SK-N-MC (cell line): Measurements from ENCODE around the gene SLX1A.
A peak's percentile ranks its signal among the peaks of the same experiment; 100 is the strongest.

Experiments
- DNase-seq: peaks from one replicate; pipeline ENCODE4 v3.0.0-alpha.2; 2011; ENCODE audit warnings: low read depth, low spot score
- H3K27ac ChIP-seq: fragments of 200-600 bp; sonication (generic); 2 replicates; pipeline ENCODE4 v1.5.1; 2016; ENCODE audit warnings: mixed run types
- H3K36me3 ChIP-seq: fragments of 200-600 bp; sonication (generic); 2 replicates; pipeline ENCODE4 v1.6.1; 2017; ENCODE audit warnings: antibody characterized with exemption, low read length, mixed read lengths; ENCODE audit not compliant: insufficient read depth
- H3K4me3 ChIP-seq: fragments of 200-600 bp; sonication (generic); 2 replicates; pipeline ENCODE4 v1.5.1; 2016
- H3K9ac ChIP-seq: fragments of 200-600 bp; sonication (generic); 2 replicates; pipeline ENCODE4 v1.8.0; 2017; ENCODE audit warnings: mixed run types, mixed read lengths; ENCODE audit not compliant: insufficient read length
- H3K9me3 ChIP-seq: fragments of 200-600 bp; sonication (generic); 2 replicates; pipeline ENCODE4 v1.6.1; 2017; ENCODE audit warnings: low read depth, mild to moderate bottlenecking, antibody characterized with exemption, low read length, moderate library complexity, mixed read lengths
- EZH2 ChIP-seq: fragments of 200-600 bp; sonication (generic); IDR thresholded peaks from one replicate; pipeline ENCODE4 v1.6.1; 2017; ENCODE audit warnings: antibody characterized with exemption
- FOXP2 ChIP-seq: optimal IDR thresholded peaks from 2 replicates; pipeline ENCODE3; 2011; ENCODE audit warnings: mild to moderate bottlenecking, moderate library complexity; ENCODE audit not compliant: insufficient read depth; ENCODE audit errors: extremely low read length, control extremely low read depth
- POLR2AphosphoS5 ChIP-seq: IDR thresholded peaks from 2 replicates; pipeline ENCODE4 v1.6.1; 2012; ENCODE audit warnings: mild to moderate bottlenecking, low read depth, low read length, borderline replicate concordance

SLX1A gene

DNA sequence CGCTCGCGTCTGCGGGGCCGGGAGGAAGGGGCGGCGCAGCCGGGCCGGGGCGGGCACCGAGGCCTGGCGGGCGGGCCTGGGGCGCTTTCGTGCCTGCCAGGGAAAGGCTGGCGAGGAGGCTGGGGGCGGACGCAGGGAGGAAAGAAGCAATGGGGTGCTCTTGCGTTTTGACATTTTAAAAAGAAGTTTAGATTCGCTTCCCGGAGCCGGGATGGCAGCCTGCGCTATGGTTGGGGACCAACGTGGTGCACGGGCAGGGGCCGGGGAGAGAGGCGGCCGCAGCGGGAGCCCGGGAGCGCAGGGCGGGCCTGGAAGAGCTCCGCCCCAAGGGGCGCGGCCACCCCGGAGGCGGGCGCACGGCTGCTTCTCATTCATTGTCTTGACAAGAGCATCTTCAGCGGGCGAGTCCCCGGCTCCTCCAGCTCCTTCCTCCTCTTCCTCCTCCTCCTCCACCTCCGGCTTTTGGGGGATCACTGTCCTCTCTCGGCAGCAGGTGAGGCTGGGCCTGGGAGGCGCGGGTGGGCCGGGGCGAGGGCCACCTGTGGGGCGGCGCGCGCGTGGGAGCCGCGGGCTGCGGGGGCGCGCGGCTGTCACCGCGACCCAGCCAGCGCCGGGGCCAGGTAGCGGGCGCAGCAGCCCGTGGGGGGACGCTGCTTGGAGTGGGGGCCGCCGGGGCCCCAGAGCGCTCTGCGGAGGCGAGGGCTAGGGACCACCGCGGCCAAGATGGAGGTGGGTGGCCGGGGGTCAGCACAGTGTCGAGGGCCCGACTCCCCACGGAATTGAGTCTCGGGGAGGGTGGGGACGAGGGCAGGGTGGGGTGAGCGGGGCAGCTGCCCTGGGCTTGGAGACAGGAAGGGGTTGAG, 10.2 kb upstream of the SLX1A start, which contains the start of gene CORO1A:
Gene CORO1A, plus strand, starts transcription at position 370 of the 863 bp plus-strand sequence. CDS start 1,608 bp downstream, outside the sequence.
- Histone ChIP-seq H3K9ac (peak within 1 kb of the TSS; percentile 46), H3K36me3 (no peaks in the 10 kb centered on the region), H3K27ac (no peak within 1 kb of the TSS), H3K4me3 (peak within 1 kb of the TSS; percentile 88), H3K9me3 (no peaks in the 10 kb centered on the region)
- peak; percentile 24 for DNase-seq
- TF ChIP-seq POLR2AphosphoS5 (peak; percentile 65), EZH2 (no peak), FOXP2 (no peak)

DNA sequence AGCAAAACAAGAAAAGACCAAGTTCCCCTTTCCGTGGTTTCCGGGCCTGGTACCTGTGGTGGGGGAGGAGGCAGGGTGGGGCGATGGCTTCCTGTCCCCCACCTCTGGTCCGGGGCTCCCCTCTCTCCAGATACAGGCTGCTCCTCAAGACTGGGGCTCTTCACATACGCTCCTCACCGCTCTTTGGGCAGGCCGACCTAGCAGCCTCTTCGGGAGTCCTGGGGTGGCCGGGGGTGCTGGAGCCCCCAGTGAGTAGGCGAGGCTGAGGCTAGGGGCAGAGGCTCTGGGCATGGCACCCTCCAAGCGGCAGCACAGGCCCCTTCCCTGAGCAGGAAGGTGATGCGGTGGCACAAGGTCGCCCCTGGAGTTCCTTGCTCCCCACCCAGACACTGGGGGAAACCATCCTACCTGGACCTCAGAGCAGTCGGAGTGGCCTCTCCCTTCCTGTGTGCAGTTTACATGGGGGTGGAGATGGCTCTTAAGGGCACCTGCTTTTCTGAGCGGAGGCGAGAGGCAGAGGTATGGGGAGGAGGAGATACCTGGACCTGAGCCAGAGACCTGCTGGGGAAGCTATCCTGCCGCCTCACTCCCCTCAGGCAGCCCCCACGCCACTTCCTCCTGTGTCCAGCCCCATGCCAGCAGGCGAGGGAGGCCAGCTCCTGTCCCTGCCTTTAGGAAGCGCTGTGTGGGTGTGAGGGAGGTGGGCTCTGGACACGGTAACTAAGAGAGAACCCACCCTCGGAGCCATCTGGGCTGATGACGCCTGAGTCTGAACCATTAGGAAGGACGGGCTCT, 9.4 kb upstream of the SLX1A start:
- H3K27ac ChIP-seq = no peak overlapping the region
- TF ChIP-seq POLR2AphosphoS5 (no peak), EZH2 (no peak), FOXP2 (no peak)
- H3K36me3 ChIP-seq = no peaks in the 10 kb centered on the region
- no peaks in the 10 kb centered on the region for H3K9me3 ChIP-seq
- DNase-seq = no peak
- peak overlapping the region; percentile 88 for H3K4me3 ChIP-seq
- H3K9ac ChIP-seq = no peak overlapping the region

DNA sequence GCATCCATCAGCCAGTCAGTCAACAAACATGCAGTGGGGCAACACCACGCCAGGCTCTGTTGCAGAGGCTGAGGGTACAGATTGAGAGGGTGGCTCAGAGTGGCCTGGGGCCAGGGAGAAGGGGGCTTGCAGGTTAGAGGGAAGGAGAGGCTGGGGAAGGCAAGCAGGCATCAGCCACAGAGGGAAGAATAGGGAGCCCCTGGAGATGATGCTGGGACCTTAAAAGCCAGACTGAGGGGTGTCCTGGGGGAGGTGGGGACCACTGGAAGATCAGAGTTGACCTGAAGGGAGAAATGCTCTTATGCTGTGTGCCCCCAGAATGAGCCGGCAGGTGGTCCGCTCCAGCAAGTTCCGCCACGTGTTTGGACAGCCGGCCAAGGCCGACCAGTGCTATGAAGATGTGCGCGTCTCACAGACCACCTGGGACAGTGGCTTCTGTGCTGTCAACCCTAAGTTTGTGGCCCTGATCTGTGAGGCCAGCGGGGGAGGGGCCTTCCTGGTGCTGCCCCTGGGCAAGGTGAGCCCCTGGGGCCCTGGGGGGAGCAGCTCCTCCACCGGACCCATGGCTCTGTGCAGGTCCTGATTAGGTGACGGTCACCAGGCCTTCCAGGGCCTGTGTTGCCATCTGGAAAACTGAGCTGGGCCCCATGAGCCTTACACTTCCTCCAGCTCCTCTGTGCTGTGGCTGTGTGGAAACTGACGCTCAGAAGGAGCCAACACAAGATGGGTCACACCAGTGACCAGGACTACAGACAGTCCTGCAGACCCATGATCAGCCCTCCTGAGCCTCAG, 8.6 kb upstream of the SLX1A start:
- H3K4me3 ChIP-seq = no peak overlapping the region
- no peak overlapping the region for H3K27ac ChIP-seq
- no peaks in the 10 kb centered on the region for H3K36me3 ChIP-seq
- no peaks in the 10 kb centered on the region for H3K9me3 ChIP-seq
- H3K9ac ChIP-seq = no peak overlapping the region
- DNase-seq = no peak
- no peak for TF ChIP-seq POLR2AphosphoS5
- no peak for TF ChIP-seq EZH2
- TF ChIP-seq FOXP2 = no peak

DNA sequence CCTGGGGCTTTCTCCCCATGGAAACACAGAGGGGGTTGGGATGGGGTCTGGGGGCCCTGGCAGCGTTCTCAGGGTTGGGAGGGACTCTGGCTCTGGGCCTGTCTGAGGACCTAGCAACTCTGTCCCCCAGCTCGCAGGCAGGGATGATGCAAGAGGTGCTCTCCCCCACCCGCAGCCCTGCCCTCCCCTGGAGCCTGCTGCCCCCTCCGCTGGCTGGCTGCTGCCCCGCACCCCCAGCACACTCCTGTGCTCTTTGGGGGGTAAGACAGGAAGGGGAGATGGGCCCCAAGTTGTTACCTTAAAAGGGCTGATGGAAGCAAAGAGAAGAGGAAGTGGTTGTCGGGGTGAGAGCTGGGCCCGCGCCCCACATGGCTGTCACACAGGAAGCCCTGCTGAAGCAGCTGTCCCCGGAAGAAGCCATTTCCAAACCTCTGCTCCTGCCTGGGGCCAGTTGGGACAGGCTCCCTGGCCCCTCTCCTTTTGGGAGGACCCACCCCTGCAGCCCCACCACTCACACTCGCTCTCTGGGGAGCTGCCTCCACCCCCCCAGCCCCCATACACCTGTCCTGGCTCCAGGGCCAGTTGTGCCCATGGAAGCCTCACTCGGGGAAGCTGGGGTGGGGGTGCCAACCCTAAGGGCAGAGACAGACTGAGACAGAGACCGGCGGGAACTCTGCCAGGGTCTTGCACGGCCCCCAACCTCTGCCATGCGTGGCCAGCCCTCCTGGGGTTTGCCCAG, 7.8 kb upstream of the SLX1A start:
- H3K9me3 ChIP-seq = no peaks in the 10 kb centered on the region
- no peaks in the 10 kb centered on the region for H3K36me3 ChIP-seq
- TF ChIP-seq EZH2 (no peak), POLR2AphosphoS5 (no peak), FOXP2 (no peak)
- H3K27ac ChIP-seq = no peak overlapping the region
- DNase-seq = no peak
- H3K4me3 ChIP-seq = no peak overlapping the region
- no peak overlapping the region for H3K9ac ChIP-seq

DNA sequence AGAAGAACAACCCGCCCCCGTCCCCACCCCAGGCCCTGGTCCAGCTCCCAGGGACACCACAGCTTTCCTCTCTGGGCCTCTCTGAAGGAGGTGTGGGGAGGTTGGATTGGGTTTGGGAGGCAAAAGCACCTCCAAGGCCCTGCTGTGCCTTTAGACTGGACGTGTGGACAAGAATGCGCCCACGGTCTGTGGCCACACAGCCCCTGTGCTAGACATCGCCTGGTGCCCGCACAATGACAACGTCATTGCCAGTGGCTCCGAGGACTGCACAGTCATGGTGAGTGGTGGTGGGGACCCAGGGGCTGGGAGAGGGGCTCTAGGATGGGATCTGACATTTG, 7.3 kb upstream of the SLX1A start:
- Histone ChIP-seq H3K4me3 (no peak overlapping the region), H3K27ac (no peak overlapping the region), H3K36me3 (no peaks in the 10 kb centered on the region), H3K9ac (no peak overlapping the region), H3K9me3 (no peaks in the 10 kb centered on the region)
- TF ChIP-seq EZH2 = no peak
- TF ChIP-seq POLR2AphosphoS5 = no peak
- TF ChIP-seq FOXP2 = no peak
- DNase-seq = no peak

DNA sequence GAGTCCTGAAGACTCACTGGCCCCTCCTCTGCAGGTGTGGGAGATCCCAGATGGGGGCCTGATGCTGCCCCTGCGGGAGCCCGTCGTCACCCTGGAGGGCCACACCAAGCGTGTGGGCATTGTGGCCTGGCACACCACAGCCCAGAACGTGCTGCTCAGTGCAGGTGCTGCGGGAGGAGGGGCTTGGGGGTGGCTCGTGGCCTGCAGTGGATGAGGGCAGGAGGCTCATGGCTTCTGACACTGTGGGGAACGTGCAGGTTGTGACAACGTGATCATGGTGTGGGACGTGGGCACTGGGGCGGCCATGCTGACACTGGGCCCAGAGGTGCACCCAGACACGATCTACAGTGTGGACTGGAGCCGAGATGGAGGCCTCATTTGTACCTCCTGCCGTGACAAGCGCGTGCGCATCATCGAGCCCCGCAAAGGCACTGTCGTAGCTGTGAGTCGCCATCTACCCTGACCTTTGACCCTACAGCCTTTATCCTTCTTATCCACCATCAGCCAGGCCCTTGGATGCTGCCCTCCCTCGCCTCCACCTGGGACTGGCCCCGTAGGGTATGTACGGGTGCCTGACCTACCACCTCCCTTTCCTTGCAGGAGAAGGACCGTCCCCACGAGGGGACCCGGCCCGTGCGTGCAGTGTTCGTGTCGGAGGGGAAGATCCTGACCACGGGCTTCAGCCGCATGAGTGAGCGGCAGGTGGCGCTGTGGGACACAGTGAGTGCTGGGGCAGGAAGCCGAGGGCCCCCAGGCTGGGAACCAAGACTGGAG, 6.7 kb upstream of the SLX1A start:
- H3K9me3 ChIP-seq = no peaks in the 10 kb centered on the region
- no peak for DNase-seq
- no peak overlapping the region for H3K4me3 ChIP-seq
- no peak overlapping the region for H3K9ac ChIP-seq
- H3K27ac ChIP-seq = no peak overlapping the region
- TF ChIP-seq EZH2 (no peak), FOXP2 (no peak), POLR2AphosphoS5 (no peak)
- H3K36me3 ChIP-seq = no peaks in the 10 kb centered on the region

DNA sequence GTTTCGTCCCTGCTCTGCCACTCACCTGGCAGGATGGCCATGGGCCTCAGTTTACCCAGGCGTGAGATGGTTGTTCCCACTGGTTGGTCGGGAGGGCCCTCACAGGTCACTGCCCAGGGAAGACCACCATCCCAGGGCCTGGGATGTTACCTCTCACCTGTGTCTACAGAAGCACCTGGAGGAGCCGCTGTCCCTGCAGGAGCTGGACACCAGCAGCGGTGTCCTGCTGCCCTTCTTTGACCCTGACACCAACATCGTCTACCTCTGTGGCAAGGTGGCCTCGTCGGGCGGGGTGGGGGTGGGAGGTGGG, 6.2 kb upstream of the SLX1A start:
- Histone ChIP-seq H3K9ac (no peak overlapping the region), H3K36me3 (no peaks in the 10 kb centered on the region), H3K27ac (no peak overlapping the region), H3K4me3 (no peak overlapping the region), H3K9me3 (no peaks in the 10 kb centered on the region)
- TF ChIP-seq POLR2AphosphoS5 = no peak
- TF ChIP-seq EZH2 = no peak
- no peak for TF ChIP-seq FOXP2
- DNase-seq = no peak
